Astrocyte of the cerebellum (primary cell): ENCODE measurements around the gene SMCHD1.

ENCODE experiments used
- DNase-seq: peaks from one replicate; pipeline ENCODE4 v3.0.0-alpha.2; 2011; ENCODE audit warnings: low read depth
- H3K4me3 ChIP-seq: 2 replicates; pipeline ENCODE4 v1.5.1; 2011; ENCODE audit warnings: mild to moderate bottlenecking, low read depth, low read length, moderate library complexity
- in situ Hi-C: cut with HindIII; loops from 2 replicates; pipeline ENCODE4 v1.10.0; 2017; ENCODE audit warnings: low sequenced_read_pairs
- TF ChIP-seq, protein P1 (sequence below): IDR thresholded peaks from 2 replicates; pipeline ENCODE4 v1.5.1; 2012; ENCODE audit warnings: low read length, low read depth, moderate library complexity, mild to moderate bottlenecking; ENCODE audit errors: missing control alignments

SMCHD1 gene

GRCh38 chr18:2692508-2692907 lies 37.0 kb downstream of the SMCHD1 start:
- in situ Hi-C loops, result no loop called here
- TF ChIP-seq, protein P1, sequence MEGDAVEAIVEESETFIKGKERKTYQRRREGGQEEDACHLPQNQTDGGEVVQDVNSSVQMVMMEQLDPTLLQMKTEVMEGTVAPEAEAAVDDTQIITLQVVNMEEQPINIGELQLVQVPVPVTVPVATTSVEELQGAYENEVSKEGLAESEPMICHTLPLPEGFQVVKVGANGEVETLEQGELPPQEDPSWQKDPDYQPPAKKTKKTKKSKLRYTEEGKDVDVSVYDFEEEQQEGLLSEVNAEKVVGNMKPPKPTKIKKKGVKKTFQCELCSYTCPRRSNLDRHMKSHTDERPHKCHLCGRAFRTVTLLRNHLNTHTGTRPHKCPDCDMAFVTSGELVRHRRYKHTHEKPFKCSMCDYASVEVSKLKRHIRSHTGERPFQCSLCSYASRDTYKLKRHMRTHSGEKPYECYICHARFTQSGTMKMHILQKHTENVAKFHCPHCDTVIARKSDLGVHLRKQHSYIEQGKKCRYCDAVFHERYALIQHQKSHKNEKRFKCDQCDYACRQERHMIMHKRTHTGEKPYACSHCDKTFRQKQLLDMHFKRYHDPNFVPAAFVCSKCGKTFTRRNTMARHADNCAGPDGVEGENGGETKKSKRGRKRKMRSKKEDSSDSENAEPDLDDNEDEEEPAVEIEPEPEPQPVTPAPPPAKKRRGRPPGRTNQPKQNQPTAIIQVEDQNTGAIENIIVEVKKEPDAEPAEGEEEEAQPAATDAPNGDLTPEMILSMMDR, result no peak
- no peak for DNase-seq
- no peak overlapping the region for H3K4me3 ChIP-seq

GRCh38 chr18:2697184-2697583 lies 41.7 kb downstream of the SMCHD1 start:
- no peak overlapping the region for H3K4me3 ChIP-seq
- TF ChIP-seq, protein P1, result no peak
- no peak for DNase-seq
- in situ Hi-C loops, result no loop called here

GRCh38 chr18:2699001-2699400 lies 43.5 kb downstream of the SMCHD1 start:
- no peak overlapping the region for H3K4me3 ChIP-seq
- TF ChIP-seq, protein P1, result no peak
- no peak for DNase-seq
- in situ Hi-C loops, result no loop called here

- in situ Hi-C loops, result no loop called here
- DNase-seq, result no peak
- no peak overlapping the region for H3K4me3 ChIP-seq
Observed at GRCh38 chr18:2704541-2704940, 49.0 kb downstream of the SMCHD1 start.

GRCh38 chr18:2706903-2707302 lies 51.4 kb downstream of the SMCHD1 start:
- TF ChIP-seq, protein P1, result no peak
- DNase-seq, result no peak
- in situ Hi-C loops, result no loop called here

More at GRCh38 chr18:2704541-2704940, 49.0 kb downstream of the SMCHD1 start:
- TF ChIP-seq, protein P1, result no peak

GRCh38 chr18:2707551-2708168 lies 52.1 kb downstream of the SMCHD1 start:
- no peak for DNase-seq
- in situ Hi-C loops, result no loop called here
- TF ChIP-seq, protein P1, result no peak

More at GRCh38 chr18:2706903-2707302, 51.4 kb downstream of the SMCHD1 start:
- no peak overlapping the region for H3K4me3 ChIP-seq

More at GRCh38 chr18:2707551-2708168, 52.1 kb downstream of the SMCHD1 start:
- H3K4me3 ChIP-seq, result no peak overlapping the region
